Psoas muscle (tissue), 8 donors: ENCODE results near the gene KRTAP19-6. TPM values are rescaled to one million over a fixed set of nuclear protein-coding genes. Genes with fewer than 3 reads are reported as not detected.

Experiments used
- ATAC-seq, 4 donors: fragments of 200-7000 bp; cut with Tn5 transposase; one replicate each; pipeline ENCODE4 v1.9.1; 2020; ENCODE audit warnings: moderate library complexity in 3 of 4, mild to moderate bottlenecking in 2 of 4
- DNase-seq, 2 donors: peaks; one replicate each; pipeline ENCODE4 v3.0.0-alpha.2; 2020
- H3K27ac ChIP-seq: fragments of 200-600 bp; one replicate; pipeline ENCODE4 v1.8.0; 2022
- H3K27me3 ChIP-seq, 3 donors: fragments of 200-600 bp in 1 of 3; one replicate each; pipeline versions ENCODE4 v1.6.1 to v1.8.0; 2013 to 2022; ENCODE audit warnings: low read length in 2 of 3, mild to moderate bottlenecking in 2 of 3, moderate library complexity in 1 of 3; ENCODE audit not compliant: insufficient read depth in 3 of 3
- H3K36me3 ChIP-seq, 2 donors: fragments of 200-600 bp in 1 of 2; one replicate each; pipeline versions ENCODE4 v1.6.1 to v1.8.0; 2013 to 2022; ENCODE audit warnings: low read depth in 1 of 2, mild to moderate bottlenecking in 1 of 2, moderate library complexity in 1 of 2; ENCODE audit not compliant: insufficient read depth in 1 of 2
- H3K4me1 ChIP-seq: fragments of 200-600 bp; one replicate; pipeline ENCODE4 v1.8.0; 2022
- H3K4me3 ChIP-seq: fragments of 200-600 bp; one replicate; pipeline ENCODE4 v1.8.0; 2022; ENCODE audit warnings: mild to moderate bottlenecking
- H3K9me3 ChIP-seq: fragments of 200-600 bp; one replicate; pipeline ENCODE4 v1.8.0; 2022
- WGBS, 3 donors: extraction: QIAGEN DNeasy Blood & Tissue Kit; methylation state at CpG; one replicate each; pipeline versions ENCODE4 v1.1.6 to v1.1.7; 2013; 5-methylcytosine and 5-hydroxymethylcytosine counted together
- intact Hi-C, 2 donors: fragments of 100-400 bp; cut with DNase I; formaldehyde crosslinking; loops; one replicate each; pipeline versions ENCODE4 v1.11.0 to v1.14.2; 2022
- polyA plus RNA-seq, 3 donors: library from polyadenylated mRNA; stranded (reverse); fragments of 200-250 nt; gene quantifications; one replicate each; pipeline ENCODE4 v1.2.3, GENCODE V29; 2013
- total RNA-seq, 4 donors: library from RNA; stranded (reverse); fragmentation: NEBNext Ultra II Directional in 2 of 4; extraction: Animal tissue kit (Norgen Biotek cat#: 25700) in 2 of 4; gene quantifications; one replicate each; pipeline versions ENCODE4 v1.2.1 to v1.2.4, GENCODE V29; 2021 to 2023
- TF ChIP-seq, protein P1 (sequence below): fragments of 200-600 bp; IDR thresholded peaks from one replicate; pipeline ENCODE4 v1.8.0; 2022; ENCODE audit warnings: antibody characterized with exemption
- donor health status: healthy with polysubstance abuse.
- donor health status: DM: no; HTN: no; CAD: no; lungs with moderate emphysema.
- donor health status: Bipolar disorder and iron deficiency.
- donor health status: healthy.
- donor health status: DM: yes; HTN: yes; CAD: no.
- donor health status: DM: no; HTN: no; CAD: no.
- donor health status: DM: no; HTN: no; CAD: no.
- donor health status: DM: yes; HTN: yes; CAD: no.

KRTAP19-6 gene
- total and polyA plus RNA-seq, 7 donors, result not detected

DNA sequence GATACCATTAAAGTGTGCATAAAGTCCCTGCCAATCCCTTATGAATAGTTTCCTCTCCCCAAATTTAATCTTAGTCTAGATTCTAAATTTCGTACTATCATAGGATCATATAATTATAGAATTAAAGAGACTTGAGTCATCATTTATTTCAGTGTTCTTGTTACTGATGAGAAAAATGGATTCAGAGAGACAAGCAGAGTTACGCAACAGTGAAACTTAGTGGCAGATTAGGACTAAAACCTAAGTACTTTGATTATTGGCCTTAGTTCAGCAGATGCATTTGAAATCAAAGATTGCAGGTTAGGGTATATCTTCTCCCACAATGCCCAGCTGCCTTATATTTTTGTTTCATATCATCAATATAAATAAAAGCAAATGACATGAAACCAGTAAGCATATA, 20.3 kb upstream of the KRTAP19-6 start:
- Histone ChIP-seq H3K27ac (no peak overlapping the region), H3K36me3 (no peaks in the 10 kb centered on the region), H3K4me1 (no peaks in the 10 kb centered on the region), H3K9me3 (no peaks in the 10 kb centered on the region), H3K4me3 (no peak overlapping the region), H3K27me3 (no peaks in the 10 kb centered on the region)
- DNase-seq (no peak), ATAC-seq (no peak)
- WGBS, 3 donors, result 82 to 87% (median 85%) methylated on average over 2 of the region's 2 CpGs
- intact Hi-C loops, result no loop called here
- TF ChIP-seq, protein P1, sequence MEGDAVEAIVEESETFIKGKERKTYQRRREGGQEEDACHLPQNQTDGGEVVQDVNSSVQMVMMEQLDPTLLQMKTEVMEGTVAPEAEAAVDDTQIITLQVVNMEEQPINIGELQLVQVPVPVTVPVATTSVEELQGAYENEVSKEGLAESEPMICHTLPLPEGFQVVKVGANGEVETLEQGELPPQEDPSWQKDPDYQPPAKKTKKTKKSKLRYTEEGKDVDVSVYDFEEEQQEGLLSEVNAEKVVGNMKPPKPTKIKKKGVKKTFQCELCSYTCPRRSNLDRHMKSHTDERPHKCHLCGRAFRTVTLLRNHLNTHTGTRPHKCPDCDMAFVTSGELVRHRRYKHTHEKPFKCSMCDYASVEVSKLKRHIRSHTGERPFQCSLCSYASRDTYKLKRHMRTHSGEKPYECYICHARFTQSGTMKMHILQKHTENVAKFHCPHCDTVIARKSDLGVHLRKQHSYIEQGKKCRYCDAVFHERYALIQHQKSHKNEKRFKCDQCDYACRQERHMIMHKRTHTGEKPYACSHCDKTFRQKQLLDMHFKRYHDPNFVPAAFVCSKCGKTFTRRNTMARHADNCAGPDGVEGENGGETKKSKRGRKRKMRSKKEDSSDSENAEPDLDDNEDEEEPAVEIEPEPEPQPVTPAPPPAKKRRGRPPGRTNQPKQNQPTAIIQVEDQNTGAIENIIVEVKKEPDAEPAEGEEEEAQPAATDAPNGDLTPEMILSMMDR, result no peak

DNA sequence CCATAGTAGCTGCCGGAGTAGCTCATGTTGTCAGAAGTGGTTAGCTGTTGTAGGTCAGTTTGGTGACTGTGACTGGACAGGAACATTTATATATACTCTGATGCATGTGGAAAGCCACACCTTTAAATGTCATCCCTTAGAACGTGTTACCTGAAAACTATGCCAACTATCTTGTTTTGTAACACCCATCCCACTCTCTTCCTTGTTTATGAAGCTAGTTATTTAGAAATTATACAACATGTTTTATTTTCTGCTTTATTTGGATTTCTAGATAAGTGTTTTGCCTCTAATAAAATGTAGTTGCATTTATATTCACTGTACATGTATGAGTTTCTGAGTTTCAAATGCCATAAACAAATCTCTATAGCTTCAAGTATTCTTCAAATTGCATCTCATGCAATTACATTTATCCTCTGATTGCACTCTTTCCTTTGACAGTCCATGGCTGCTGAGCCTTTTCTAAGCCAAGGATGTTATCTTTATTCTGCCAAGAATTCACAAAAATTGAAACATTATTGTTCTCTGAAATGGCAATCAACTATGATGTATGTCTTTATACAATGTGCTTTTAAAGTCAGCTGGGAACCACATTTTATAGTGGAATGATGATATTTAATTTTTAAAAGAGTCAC, 19.7 kb upstream of the KRTAP19-6 start, which contains the start of gene KRTAP19-7:
Gene KRTAP19-7, minus strand, starts transcription at position 51 of the 632 bp plus-strand sequence. Its CDS starts 25 bp downstream, at position 26.
- H3K27ac ChIP-seq, result no peak within 1 kb of the TSS
- WGBS, 3 donors, result 54 to 77% (median 60%) methylated on average over 2 of the region's 2 CpGs

DNA sequence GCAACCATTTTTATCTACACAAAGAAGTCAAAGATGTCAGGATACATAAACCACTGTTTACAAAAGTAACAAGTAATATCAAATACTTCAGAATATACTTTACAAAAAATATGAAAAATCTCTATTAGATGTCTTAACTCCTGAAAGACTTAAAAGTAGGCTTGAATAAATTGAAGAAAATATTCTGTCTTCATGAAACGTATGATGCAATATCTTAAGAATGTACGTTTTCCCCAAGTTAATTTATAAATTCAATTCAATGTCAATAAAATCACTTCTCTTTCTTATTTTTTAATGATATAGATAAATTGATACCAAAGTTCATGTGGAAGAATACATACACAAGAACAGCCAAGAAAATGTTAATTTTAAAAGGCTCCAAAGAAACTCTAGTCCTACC, 13.4 kb upstream of the KRTAP19-6 start:
- WGBS, 3 donors, result 57 to 93% (median 88%) methylated on average over 2 of the region's 2 CpGs
- H3K9me3 ChIP-seq, result no peaks in the 10 kb centered on the region

More for the DNA sequence above, 19.7 kb upstream of the KRTAP19-6 start, which contains the start of gene KRTAP19-7:
- Histone ChIP-seq H3K36me3 (no peaks in the 10 kb centered on the region), H3K4me1 (no peaks in the 10 kb centered on the region), H3K9me3 (no peaks in the 10 kb centered on the region), H3K27me3 (no peaks in the 10 kb centered on the region), H3K4me3 (no peak within 1 kb of the TSS)
- intact Hi-C loops, result no loop called here
- DNase-seq, result no peak
- ATAC-seq, result no peak
- TF ChIP-seq, protein P1, result no peak

DNA sequence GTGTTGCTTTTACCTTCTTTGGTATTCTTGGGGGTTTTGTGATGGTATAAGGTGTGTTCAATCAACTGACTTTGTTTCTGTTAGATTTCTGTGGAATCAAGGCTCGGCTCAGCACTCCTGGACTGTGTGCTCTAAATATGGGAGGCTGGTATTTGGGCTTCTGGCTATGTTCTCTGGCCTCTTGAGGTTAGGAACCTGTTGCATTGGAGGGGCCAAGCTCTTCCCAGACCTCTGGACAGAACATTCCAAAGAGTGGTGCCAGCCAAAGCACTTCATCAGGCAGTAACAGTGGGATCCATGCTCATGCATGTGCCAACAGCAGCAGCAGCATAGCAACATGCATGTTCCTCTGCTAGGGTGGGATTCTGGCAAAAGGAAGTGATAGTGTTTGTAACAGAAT, 11.1 kb upstream of the KRTAP19-6 start:
- intact Hi-C loops, result no loop called here
- Histone ChIP-seq H3K9me3 (no peaks in the 10 kb centered on the region), H3K36me3 (no peaks in the 10 kb centered on the region), H3K27ac (no peak overlapping the region), H3K27me3 (no peaks in the 10 kb centered on the region), H3K4me3 (no peak overlapping the region), H3K4me1 (no peaks in the 10 kb centered on the region)
- TF ChIP-seq, protein P1, result no peak
- DNase-seq (no peak), ATAC-seq (no peak)
- 60 to 74% (median 67%) methylated on average over 1 of the region's 1 CpG for WGBS, 3 donors

More for the DNA sequence above, 13.4 kb upstream of the KRTAP19-6 start:
- intact Hi-C loops, result no loop called here
- no peak for DNase-seq
- no peak for ATAC-seq
- Histone ChIP-seq H3K36me3 (no peaks in the 10 kb centered on the region), H3K27me3 (no peaks in the 10 kb centered on the region), H3K27ac (no peak overlapping the region), H3K4me1 (no peaks in the 10 kb centered on the region), H3K4me3 (no peak overlapping the region)
- TF ChIP-seq, protein P1, result no peak

DNA sequence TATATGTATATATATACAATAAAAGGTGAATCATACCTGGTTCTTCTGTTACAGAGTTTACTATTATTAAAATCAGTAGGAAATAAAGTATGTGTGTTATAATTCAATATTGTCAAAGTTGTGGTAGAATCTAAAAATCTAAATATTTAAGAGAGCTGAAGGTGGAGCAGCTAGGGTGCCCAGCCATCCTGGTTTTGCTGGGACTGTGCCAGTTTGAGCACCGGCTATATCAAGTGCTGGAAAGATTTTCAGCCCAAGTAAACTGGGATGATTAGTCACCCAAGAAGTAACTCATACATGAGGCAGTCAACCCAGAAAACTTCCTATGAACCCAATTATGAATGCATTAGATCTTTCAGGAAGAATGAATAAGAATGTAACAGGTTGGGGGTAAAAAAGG, 22.8 kb downstream of the KRTAP19-6 start:
- H3K4me3 ChIP-seq, result no peak overlapping the region
- no peaks in the 10 kb centered on the region for H3K4me1 ChIP-seq
- DNase-seq (no peak), ATAC-seq (no peak)
- no peaks in the 10 kb centered on the region for H3K36me3 ChIP-seq
- WGBS, 3 donors, result 76 to 93% (median 77%) methylated on average over 1 of the region's 1 CpG
- intact Hi-C loops, result no loop called here
- H3K9me3 ChIP-seq, result no peaks in the 10 kb centered on the region
- H3K27me3 ChIP-seq, result no peaks in the 10 kb centered on the region
- TF ChIP-seq, protein P1, result no peak
- no peak overlapping the region for H3K27ac ChIP-seq
